Lower leg skin (tissue), 4 donors: ENCODE measurements around the gene PLPP2. TPM values are rescaled to one million over a fixed set of nuclear protein-coding genes. Genes with fewer than 3 reads are reported as not detected.

Experiments used
- DNase-seq, 2 donors: peaks; one replicate each; pipeline ENCODE4 v3.0.0-alpha.2; 2019; ENCODE audit warnings: low spot score in 2 of 2
- H3K4me3 ChIP-seq: fragments of 200-600 bp; sonication (generic); 2 replicates; pipeline ENCODE4 v1.5.1; 2017; ENCODE audit warnings: mild to moderate bottlenecking, low read depth; ENCODE audit not compliant: poor library complexity, severe bottlenecking
- POLR2A ChIP-seq, 2 donors: fragments of 450-650 bp; IDR thresholded peaks; one replicate each; pipeline ENCODE4 v1.6.1; 2016 to 2017; ENCODE audit warnings: antibody characterized with exemption in 2 of 2, mild to moderate bottlenecking in 1 of 2, moderate library complexity in 1 of 2
- WGBS, 2 donors: methylation state at CpG; one replicate each; pipeline ENCODE4 v1.1.5; 2018; 5-methylcytosine and 5-hydroxymethylcytosine counted together
- intact Hi-C: fragments of 100-400 bp; cut with DNase I; formaldehyde crosslinking; loops from one replicate; pipeline ENCODE4 v1.15.0; 2023; ENCODE audit warnings: low total_unique reads
- total RNA-seq, 4 donors: library from RNA; depleted of rRNA; stranded (reverse); fragments of >200 nt; gene quantifications; one replicate each; pipeline ENCODE4 v1.1.0, GENCODE V29; 2016
- TF ChIP-seq, protein P1 (sequence below), 3 donors: fragments of 450-650 bp; IDR thresholded peaks; one replicate each; pipeline ENCODE4 v1.5.1; 2016; ENCODE audit warnings: antibody characterized with exemption in 3 of 3, mild to moderate bottlenecking in 3 of 3, moderate library complexity in 2 of 3

PLPP2 gene
- total RNA-seq, 4 donors from 2014 or later = 68.2 to 134 (median 102) TPM

DNA sequence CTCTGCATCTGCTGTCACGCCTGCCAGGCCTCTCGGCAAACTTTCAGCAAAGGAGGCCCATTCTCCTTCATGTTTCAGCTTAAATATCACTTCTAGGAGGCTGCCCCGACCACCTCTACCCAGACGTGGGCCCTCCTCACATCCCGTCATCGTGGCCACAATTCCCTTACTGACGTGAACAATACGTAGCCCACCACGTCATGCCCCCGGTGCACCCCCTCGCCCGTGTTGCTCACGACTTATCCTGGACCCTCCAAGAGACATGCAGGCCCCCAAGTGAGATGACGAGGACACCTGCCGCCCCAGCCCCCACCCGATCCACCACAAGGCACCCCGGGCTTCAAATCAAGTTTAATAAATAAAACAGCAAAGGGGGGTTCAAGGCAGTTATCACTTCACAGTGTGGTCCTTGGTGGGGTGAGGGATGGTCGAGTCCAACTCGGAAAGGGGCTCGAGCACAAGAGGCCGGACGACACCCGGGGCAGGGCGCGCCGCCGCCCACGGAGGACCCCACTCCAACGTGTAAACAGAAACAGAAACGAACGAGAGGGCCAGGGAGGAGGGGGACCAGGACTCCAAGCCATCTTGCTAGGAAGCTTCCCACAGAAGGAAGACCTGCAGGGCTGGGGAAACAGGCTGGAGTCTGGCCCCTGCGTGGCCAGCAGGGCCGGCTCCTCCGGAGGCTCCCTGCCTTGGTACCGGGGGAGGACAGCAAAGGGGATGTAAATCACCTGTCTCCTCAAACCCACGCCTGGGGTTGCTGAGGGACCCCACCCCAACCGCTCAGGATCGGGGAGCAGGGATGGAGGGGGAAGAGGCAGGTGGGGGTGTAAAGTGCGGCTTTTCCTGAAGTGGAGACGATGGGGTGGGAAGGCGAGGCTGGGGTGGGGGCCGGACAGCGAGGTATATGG lies 14.3 kb upstream of the PLPP2 start:
- 91 to 95% methylated on average over 43 of the region's 43 CpGs for WGBS, 2 donors
- DNase-seq = peak in 1 of 2 donors; percentile 80
- H3K4me3 ChIP-seq = no peak overlapping the region
- intact Hi-C loops = no loop called here
- no peak for TF ChIP-seq POLR2A (IDR thresholded peaks at IDR 0.05)
- TF ChIP-seq, protein P1, sequence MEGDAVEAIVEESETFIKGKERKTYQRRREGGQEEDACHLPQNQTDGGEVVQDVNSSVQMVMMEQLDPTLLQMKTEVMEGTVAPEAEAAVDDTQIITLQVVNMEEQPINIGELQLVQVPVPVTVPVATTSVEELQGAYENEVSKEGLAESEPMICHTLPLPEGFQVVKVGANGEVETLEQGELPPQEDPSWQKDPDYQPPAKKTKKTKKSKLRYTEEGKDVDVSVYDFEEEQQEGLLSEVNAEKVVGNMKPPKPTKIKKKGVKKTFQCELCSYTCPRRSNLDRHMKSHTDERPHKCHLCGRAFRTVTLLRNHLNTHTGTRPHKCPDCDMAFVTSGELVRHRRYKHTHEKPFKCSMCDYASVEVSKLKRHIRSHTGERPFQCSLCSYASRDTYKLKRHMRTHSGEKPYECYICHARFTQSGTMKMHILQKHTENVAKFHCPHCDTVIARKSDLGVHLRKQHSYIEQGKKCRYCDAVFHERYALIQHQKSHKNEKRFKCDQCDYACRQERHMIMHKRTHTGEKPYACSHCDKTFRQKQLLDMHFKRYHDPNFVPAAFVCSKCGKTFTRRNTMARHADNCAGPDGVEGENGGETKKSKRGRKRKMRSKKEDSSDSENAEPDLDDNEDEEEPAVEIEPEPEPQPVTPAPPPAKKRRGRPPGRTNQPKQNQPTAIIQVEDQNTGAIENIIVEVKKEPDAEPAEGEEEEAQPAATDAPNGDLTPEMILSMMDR (IDR thresholded peaks at IDR 0.05) = no peak

DNA sequence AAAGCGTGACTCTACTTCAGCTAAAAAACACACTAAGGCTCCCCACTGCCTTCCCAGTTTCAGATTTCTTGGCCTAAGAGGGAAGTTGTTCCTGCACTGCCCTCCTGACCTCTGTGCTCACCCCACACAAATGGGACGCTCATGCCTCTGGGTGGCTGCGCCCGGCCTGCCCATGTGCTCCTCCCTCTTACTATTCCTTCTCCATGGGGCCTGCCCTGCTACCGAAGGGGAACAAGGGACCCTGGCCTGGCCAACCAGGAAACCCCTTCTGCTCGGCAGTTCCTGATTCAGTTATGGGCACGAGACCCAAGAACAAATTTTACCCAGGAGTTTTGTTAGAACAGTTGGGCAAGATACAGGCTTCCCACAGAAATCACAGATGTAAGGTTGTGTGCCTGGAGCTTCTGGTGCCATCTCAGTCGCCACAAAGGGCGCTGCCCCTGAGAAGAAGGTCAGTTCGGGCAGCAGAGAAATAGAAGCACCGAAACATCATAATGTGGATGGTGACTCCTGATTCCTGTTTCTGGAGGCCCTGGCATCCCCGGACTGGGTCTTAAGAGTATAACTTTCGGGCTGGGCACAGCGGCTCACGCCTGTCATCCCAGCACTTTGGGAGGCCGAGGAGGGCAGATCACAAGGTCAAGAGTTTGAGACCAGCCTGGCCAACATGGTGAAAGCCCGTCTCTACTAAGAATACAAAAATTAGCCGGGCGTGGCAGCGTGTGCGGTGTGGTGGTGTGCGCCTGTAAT lies 5.4 kb upstream of the PLPP2 start:
- 83 to 89% methylated on average over 22 of the region's 22 CpGs for WGBS, 2 donors
- H3K4me3 ChIP-seq = no peak overlapping the region
- no peak for TF ChIP-seq POLR2A (IDR thresholded peaks at IDR 0.05)
- TF ChIP-seq, protein P1 (IDR thresholded peaks at IDR 0.05) = no peak
- intact Hi-C loops = no loop called here
- DNase-seq = peak; percentile 39 to 86

DNA sequence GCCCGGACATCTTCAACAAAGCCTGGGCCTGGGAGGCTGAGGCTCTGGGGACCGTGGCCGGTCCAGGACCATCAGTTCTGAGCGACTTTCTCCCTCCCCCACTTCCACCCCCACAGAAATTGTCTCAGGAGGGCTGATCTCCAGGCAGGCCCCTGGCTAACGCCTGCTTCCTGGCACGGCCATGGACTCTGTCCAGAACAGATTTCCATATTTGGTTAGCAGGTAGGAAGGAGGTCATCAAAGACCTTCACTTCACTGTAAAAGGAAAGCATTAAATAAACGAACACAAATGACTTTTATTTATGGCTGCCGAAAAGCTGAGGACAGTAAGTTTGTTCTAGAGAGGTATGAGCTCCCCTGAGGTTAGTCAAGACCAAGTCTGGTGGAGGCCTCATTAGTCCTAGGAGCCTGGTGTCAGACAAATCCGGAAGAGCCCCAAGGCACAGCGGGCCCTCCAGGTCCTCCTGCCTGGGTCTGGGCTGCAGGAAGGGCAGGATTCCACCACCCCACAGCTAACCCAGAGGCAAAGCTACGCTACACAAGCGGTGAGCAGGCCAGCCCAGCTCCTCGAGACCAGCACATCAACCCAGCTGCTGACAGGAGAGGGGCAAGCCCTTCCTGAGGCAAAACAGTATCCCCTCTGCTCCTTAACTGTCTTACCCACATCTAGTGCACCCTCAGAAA lies 4.6 kb upstream of the PLPP2 start:
- H3K4me3 ChIP-seq = no peak overlapping the region
- TF ChIP-seq, protein P1 (IDR thresholded peaks at IDR 0.05) = no peak
- TF ChIP-seq POLR2A (IDR thresholded peaks at IDR 0.05) = no peak
- WGBS, 2 donors = 66 to 67% methylated on average over 10 to 12 of the region's 13 CpGs
- DNase-seq = peak in 1 of 2 donors; percentile 66
- intact Hi-C loops = no loop called here

DNA sequence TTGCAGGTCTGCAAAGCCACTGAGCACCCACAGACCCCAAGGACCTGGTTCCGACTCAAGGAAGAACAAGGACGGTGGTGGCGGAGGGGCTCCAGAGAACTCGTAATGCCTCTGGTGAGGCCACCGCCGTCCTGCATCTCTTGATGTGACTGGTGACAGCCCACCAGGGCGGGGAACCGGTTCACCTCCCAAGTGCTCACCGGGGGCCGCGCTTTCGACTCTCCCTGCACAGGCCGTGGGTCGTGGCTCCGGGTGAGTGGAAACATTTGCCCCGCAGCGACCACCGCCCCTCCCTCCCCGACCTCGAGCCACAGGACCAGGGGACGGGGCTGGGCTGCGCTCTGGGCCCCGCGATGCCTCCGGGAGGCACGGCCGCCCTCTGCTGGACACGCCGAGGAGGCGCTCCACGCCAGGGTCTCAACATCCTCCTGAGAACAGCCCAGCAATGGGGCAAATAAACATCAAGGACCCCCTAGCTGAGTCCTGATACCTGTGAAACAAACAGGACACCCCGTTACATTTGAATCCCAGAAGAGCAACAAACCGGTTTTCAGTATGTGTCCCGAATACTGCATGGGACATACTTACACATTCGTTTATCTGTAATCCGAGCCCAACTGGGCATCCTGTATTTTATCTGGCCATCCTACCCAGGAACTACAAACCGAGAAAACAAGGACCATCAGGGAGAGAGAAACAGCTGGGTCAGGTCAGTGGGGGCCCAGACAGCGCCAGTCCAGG lies 3.9 kb upstream of the PLPP2 start:
- intact Hi-C loops = no loop called here
- 13 to 18% methylated on average over 31 to 36 of the region's 38 CpGs for WGBS, 2 donors
- H3K4me3 ChIP-seq = no peak overlapping the region
- peak in 1 of 2 donors; percentile 89 for DNase-seq
- TF ChIP-seq POLR2A (IDR thresholded peaks at IDR 0.05) = no peak
- TF ChIP-seq, protein P1 (IDR thresholded peaks at IDR 0.05) = no peak

DNA sequence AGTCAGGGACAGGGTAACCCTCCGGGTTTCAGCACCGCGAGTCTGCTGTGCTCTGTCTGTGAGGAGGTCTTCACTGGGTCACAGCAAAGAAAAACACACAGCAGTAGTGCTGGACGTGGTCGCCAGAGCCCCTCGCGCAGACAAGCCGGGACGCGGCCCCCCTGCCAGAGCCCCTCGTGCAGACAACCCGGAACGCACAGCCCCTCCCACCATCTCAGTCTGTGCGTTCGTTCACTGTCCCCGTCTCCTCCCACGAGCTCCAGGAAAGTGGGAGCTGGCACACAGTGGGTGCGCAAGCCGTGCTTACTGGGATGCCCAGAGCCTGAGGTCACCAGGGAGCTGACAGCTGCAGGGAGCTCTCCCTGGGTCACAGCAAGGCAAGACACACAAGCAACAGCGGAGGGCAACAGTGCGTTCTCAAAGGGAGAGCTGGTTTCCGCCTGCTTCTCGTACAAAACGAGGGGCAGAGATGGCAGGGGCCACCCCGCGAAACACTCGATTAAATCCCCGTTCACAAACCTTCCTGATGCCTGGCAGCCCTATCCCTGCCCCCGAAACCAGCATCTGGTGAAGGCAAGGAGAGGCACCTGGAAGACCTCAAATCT lies 3.2 kb upstream of the PLPP2 start:
- H3K4me3 ChIP-seq = no peak overlapping the region
- 2 to 11% methylated on average over 10 to 29 of the region's 29 CpGs for WGBS, 2 donors
- intact Hi-C loops = no loop called here
- no peak for TF ChIP-seq POLR2A (IDR thresholded peaks at IDR 0.05)
- TF ChIP-seq, protein P1 (IDR thresholded peaks at IDR 0.05) = no peak
- DNase-seq = peak in 1 of 2 donors; percentile 83
